PFSK-1 (cell line): ENCODE data around the gene EPHB6.

Experiments used
- FOXP2 ChIP-seq: optimal IDR thresholded peaks from 2 replicates; pipeline ENCODE3; 2011; ENCODE audit warnings: borderline replicate concordance, control low read depth, inconsistent platforms; ENCODE audit not compliant: insufficient read depth; ENCODE audit errors: extremely low read length, extremely low read depth
- POLR2AphosphoS5 ChIP-seq: IDR thresholded peaks from 2 replicates; pipeline ENCODE4 v1.6.1; 2012; ENCODE audit warnings: low read depth, mild to moderate bottlenecking, control low read depth, low read length, moderate library complexity
- SIN3A ChIP-seq: IDR thresholded peaks from 2 replicates; pipeline ENCODE4 v1.6.1; 2012; ENCODE audit warnings: mild to moderate bottlenecking, low read length, moderate library complexity, borderline replicate concordance; ENCODE audit not compliant: insufficient read depth
- TAF1 ChIP-seq: IDR thresholded peaks from 2 replicates; pipeline ENCODE4 v1.6.1; 2012; ENCODE audit warnings: low read length, control low read depth, borderline replicate concordance; ENCODE audit not compliant: insufficient read depth
- TF ChIP-seq, protein P1 (sequence below), 2 experiments: IDR thresholded peaks; 2 replicates each; pipeline versions ENCODE4 v1.6.1 to v1.8.0; 2011 to 2012; ENCODE audit warnings: low read depth in 2 of 2, low read length in 2 of 2, control low read depth in 1 of 2, inconsistent platforms in 1 of 2, mild to moderate bottlenecking in 1 of 2, moderate library complexity in 1 of 2; ENCODE audit not compliant: insufficient read depth in 1 of 2

EPHB6 gene

DNA sequence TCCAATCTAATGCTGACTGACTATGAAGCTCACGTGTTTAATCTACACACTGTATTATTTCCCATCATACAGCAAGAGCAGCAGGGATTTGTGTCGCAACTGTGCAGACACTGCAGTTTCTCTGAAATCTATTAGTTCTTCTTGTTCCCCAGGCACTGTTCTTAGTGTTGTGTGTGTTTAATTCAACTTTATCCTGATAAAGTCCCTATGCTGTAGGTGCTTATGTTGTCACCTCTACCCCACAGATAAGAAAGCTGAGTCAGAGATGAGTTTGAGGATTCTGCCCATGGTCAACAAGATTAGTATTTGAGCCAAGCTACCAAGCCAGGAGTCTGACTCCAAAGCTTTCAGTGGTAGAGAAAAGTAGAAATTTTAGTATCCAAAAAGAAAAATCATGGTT, 22.5 kb upstream of the EPHB6 start:
- TF ChIP-seq, protein P1, sequence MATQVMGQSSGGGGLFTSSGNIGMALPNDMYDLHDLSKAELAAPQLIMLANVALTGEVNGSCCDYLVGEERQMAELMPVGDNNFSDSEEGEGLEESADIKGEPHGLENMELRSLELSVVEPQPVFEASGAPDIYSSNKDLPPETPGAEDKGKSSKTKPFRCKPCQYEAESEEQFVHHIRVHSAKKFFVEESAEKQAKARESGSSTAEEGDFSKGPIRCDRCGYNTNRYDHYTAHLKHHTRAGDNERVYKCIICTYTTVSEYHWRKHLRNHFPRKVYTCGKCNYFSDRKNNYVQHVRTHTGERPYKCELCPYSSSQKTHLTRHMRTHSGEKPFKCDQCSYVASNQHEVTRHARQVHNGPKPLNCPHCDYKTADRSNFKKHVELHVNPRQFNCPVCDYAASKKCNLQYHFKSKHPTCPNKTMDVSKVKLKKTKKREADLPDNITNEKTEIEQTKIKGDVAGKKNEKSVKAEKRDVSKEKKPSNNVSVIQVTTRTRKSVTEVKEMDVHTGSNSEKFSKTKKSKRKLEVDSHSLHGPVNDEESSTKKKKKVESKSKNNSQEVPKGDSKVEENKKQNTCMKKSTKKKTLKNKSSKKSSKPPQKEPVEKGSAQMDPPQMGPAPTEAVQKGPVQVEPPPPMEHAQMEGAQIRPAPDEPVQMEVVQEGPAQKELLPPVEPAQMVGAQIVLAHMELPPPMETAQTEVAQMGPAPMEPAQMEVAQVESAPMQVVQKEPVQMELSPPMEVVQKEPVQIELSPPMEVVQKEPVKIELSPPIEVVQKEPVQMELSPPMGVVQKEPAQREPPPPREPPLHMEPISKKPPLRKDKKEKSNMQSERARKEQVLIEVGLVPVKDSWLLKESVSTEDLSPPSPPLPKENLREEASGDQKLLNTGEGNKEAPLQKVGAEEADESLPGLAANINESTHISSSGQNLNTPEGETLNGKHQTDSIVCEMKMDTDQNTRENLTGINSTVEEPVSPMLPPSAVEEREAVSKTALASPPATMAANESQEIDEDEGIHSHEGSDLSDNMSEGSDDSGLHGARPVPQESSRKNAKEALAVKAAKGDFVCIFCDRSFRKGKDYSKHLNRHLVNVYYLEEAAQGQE (IDR thresholded peaks at IDR 0.05; ENCODE audit: insufficient read depth in 1 of 2, low read depth in 2 of 2, low read length in 2 of 2): no peak
- no peak for TF ChIP-seq TAF1
- TF ChIP-seq FOXP2: no peak
- no peak for TF ChIP-seq POLR2AphosphoS5
- no peak for TF ChIP-seq SIN3A

DNA sequence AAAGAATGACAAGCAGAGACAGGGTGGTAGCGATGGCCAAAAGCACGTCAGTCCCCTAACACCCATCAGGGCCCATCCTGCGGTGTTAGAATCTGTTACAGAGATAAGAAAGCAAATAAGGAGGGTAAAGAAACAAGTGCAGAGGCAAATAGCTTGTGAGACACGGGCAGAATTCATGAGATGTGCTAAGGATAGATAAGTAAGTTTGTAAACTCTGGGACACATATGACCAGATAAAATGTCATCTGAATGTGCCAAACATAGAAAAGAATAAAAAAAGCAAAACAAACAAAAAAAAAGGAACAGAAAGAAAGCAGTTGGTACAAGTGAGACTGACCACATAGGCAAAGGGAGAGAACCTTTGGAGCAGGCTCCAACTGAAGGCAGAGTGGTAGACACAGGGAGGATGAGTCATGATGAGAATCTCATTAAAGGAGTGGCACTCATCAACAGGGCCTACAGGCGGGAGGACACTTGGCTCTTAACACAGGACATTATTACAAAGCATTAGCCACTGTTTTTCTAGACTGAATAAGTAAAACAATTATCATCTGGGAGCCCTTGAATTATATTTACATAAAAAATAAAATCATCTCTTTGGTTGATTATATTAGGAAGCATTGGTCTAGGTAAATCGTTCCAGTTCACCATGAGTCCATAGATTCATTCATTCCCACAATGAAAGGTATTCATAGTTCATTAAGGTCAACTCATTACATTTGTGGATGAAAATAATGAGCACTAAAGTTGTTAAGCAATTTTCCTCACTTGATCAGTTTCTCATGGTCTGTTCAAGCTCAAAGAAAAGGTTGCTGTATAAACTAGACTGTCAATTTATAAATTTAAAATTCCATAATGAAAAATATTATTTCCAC, 21.5 kb upstream of the EPHB6 start:
- no peak for TF ChIP-seq TAF1
- TF ChIP-seq FOXP2: no peak
- TF ChIP-seq POLR2AphosphoS5: no peak
- TF ChIP-seq SIN3A: no peak
- TF ChIP-seq, protein P1 (IDR thresholded peaks at IDR 0.05; ENCODE audit: insufficient read depth in 1 of 2, low read depth in 2 of 2, low read length in 2 of 2): no peak

DNA sequence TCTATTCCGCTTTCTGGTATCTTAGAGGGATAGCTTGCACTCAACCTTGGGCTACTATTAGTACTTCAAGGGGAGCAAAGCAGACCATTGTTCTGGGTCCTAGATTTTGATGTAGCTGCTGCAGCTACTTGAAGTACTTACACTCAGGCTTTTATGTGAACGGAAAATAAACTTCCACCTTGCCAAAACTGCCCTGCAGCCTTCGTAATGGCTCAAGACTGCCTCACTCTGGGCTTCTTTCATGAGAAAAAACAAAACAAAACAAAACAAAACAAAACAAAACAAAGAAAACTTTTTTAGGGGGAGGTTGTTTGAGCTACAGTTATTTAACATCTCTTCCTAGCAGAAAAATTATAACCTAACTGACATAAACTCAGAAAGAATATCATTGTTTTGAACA, 19.4 kb upstream of the EPHB6 start:
- TF ChIP-seq POLR2AphosphoS5 (no peak), SIN3A (no peak), FOXP2 (no peak), TAF1 (no peak)
- TF ChIP-seq, protein P1 (IDR thresholded peaks at IDR 0.05; ENCODE audit: insufficient read depth in 1 of 2, low read depth in 2 of 2, low read length in 2 of 2): no peak

DNA sequence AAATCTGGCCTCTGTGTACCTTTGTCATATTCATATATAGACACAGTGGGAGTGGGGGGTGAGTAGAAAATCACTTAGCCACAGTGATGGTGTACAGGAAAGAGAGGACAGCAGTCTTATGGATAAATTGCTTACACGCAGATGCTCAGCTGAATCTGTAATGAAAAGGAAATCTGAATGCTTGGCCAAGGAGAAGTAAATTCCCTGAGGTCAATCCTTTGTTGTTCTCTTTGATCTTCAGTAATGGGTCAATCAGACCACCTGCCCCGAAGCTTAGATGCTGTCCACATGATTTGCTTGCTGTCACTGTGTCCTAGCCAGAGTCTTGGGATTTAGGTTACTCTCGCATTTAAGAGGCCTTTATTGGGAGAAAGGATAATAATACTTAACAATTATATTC, 18.4 kb upstream of the EPHB6 start:
- TF ChIP-seq POLR2AphosphoS5: no peak
- TF ChIP-seq FOXP2: no peak
- TF ChIP-seq SIN3A: no peak
- TF ChIP-seq, protein P1 (IDR thresholded peaks at IDR 0.05; ENCODE audit: insufficient read depth in 1 of 2, low read depth in 2 of 2, low read length in 2 of 2): no peak
- TF ChIP-seq TAF1: no peak
